ENCODE measurements around the gene SLC25A38. TPM values are rescaled to one million over a fixed set of nuclear protein-coding genes. Genes with fewer than 3 reads are reported as not detected.

SLC25A38 gene
- total and polyA plus RNA-seq, 9 of the 15 experiments (the other 6 are each of a cell fraction or from before 2014, with no cell fraction given), result 13.5 to 51.1 (median 30.6) TPM

DNA sequence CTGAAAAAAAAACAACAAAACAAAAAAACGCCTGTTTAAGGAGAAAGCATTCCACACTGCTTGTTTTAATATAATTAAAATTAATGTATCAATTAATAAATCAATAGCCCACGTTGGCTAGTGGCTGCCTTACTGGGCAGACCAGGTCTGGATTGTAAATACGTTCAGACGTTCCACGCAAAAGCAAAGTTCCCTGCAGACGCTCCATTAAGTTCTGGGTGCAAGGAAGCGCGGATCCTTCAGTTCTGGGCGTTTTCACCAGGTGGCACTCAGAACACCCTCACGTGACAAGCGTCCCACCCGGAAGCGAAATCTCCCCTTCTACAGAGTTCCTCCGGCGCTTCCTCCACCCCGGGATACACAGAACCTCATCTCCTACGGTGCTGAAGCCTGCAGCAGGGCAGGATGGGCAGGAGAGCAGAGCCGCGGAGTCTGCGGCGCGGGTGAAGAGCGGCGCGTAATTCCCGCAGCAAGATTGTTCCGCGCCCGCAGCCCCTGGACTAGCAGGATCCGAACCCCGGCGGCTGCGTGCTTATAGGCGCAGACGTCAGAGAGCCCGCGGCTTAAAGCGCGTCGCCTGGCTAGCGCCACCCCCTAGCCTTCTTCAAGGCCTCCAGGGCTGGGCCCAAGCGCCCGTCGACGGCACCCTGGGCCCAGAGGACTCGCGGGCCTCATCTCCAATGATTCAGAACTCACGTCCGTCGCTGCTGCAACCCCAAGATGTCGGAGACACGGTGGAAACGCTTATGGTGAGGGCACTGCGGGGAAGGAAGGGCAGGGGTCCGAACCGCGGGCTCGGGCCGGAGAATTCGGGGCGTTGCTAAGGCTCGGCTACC, at the start of gene SLC25A38 (continued):
- 0 out of 4 replicates have a peak, but pooled peaks of 1 of the 2 experiments have one; percentile 15 for TF ChIP-seq TRIM24 (IDR thresholded peaks at IDR 0.05)
- TF ChIP-seq, protein P1, sequence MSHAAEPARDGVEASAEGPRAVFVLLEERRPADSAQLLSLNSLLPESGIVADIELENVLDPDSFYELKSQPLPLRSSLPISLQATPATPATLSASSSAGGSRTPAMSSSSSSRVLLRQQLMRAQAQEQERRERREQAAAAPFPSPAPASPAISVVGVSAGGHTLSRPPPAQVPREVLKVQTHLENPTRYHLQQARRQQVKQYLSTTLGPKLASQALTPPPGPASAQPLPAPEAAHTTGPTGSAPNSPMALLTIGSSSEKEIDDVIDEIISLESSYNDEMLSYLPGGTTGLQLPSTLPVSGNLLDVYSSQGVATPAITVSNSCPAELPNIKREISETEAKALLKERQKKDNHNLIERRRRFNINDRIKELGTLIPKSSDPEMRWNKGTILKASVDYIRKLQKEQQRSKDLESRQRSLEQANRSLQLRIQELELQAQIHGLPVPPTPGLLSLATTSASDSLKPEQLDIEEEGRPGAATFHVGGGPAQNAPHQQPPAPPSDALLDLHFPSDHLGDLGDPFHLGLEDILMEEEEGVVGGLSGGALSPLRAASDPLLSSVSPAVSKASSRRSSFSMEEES (CRISPR knock-in tag; IDR thresholded peaks at IDR 0.05), result peak; percentile 96
- TF ChIP-seq GTF2E2 (tag; IDR thresholded peaks at IDR 0.05), result peak; percentile 91
- 0 out of 2 replicates have a peak, but pooled peaks have one; percentile 62 for TF ChIP-seq ZNF282 (CRISPR knock-in tag; IDR thresholded peaks at IDR 0.05)
- TF ChIP-seq SAP30 (IDR thresholded peaks at IDR 0.05; ENCODE audit: borderline replicate concordance, insufficient read depth, low read depth, low read length, poor library complexity, severe bottlenecking), result peak; percentile 46
- TF ChIP-seq CTCFL (IDR thresholded peaks at IDR 0.05; ENCODE audit: borderline replicate concordance, insufficient read depth, low read depth, low read length, poor library complexity, severe bottlenecking), result peak; percentile 53
- TF ChIP-seq, protein P2, sequence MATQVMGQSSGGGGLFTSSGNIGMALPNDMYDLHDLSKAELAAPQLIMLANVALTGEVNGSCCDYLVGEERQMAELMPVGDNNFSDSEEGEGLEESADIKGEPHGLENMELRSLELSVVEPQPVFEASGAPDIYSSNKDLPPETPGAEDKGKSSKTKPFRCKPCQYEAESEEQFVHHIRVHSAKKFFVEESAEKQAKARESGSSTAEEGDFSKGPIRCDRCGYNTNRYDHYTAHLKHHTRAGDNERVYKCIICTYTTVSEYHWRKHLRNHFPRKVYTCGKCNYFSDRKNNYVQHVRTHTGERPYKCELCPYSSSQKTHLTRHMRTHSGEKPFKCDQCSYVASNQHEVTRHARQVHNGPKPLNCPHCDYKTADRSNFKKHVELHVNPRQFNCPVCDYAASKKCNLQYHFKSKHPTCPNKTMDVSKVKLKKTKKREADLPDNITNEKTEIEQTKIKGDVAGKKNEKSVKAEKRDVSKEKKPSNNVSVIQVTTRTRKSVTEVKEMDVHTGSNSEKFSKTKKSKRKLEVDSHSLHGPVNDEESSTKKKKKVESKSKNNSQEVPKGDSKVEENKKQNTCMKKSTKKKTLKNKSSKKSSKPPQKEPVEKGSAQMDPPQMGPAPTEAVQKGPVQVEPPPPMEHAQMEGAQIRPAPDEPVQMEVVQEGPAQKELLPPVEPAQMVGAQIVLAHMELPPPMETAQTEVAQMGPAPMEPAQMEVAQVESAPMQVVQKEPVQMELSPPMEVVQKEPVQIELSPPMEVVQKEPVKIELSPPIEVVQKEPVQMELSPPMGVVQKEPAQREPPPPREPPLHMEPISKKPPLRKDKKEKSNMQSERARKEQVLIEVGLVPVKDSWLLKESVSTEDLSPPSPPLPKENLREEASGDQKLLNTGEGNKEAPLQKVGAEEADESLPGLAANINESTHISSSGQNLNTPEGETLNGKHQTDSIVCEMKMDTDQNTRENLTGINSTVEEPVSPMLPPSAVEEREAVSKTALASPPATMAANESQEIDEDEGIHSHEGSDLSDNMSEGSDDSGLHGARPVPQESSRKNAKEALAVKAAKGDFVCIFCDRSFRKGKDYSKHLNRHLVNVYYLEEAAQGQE (IDR thresholded peaks at IDR 0.05; ENCODE audit: borderline replicate concordance), result peak; percentile 83
- TF ChIP-seq, protein P2 (CRISPR knock-in tag; IDR thresholded peaks at IDR 0.05; ENCODE audit: low read depth), result peak; percentile 80; the same call in 1 of the 2 replicates
- TF ChIP-seq, protein P3, sequence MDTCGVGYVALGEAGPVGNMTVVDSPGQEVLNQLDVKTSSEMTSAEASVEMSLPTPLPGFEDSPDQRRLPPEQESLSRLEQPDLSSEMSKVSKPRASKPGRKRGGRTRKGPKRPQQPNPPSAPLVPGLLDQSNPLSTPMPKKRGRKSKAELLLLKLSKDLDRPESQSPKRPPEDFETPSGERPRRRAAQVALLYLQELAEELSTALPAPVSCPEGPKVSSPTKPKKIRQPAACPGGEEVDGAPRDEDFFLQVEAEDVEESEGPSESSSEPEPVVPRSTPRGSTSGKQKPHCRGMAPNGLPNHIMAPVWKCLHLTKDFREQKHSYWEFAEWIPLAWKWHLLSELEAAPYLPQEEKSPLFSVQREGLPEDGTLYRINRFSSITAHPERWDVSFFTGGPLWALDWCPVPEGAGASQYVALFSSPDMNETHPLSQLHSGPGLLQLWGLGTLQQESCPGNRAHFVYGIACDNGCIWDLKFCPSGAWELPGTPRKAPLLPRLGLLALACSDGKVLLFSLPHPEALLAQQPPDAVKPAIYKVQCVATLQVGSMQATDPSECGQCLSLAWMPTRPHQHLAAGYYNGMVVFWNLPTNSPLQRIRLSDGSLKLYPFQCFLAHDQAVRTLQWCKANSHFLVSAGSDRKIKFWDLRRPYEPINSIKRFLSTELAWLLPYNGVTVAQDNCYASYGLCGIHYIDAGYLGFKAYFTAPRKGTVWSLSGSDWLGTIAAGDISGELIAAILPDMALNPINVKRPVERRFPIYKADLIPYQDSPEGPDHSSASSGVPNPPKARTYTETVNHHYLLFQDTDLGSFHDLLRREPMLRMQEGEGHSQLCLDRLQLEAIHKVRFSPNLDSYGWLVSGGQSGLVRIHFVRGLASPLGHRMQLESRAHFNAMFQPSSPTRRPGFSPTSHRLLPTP (IDR thresholded peaks at IDR 0.05; ENCODE audit: borderline replicate concordance, extremely low read depth, insufficient read length), result peak; percentile 75

Data from K562 (cell line).